T-helper 1 cell treated with Interleukin-12 subunit alpha and Interleukin-12 subunit beta and Interleukin-4 antibody, amounts not matched to agents 30 μg/mL and 1 μg/mL, for 36 hours (primary cell): Measurements from ENCODE around the gene ZNF155.
"Not testable (repeated sequence)": the region's sequence is repeated elsewhere in the genome, so short reads cannot be mapped to it uniquely, and the experiment has no call there.

Experiments used
- H3K27ac Mint-ChIP-seq: one replicate; pipeline ENCODE4 v1.8.0; 2021; ENCODE audit warnings: mild to moderate bottlenecking, mixed read lengths
- H3K27me3 Mint-ChIP-seq: one replicate; pipeline ENCODE4 v1.8.0; 2021; ENCODE audit warnings: low read depth, mixed read lengths
- H3K36me3 Mint-ChIP-seq: one replicate; pipeline ENCODE4 v1.8.0; 2021; ENCODE audit warnings: low read depth, mixed read lengths
- H3K4me1 Mint-ChIP-seq: one replicate; pipeline ENCODE4 v1.8.0; 2021; ENCODE audit warnings: low read depth, mixed read lengths
- H3K4me3 Mint-ChIP-seq: one replicate; pipeline ENCODE4 v1.8.0; 2021; ENCODE audit warnings: mild to moderate bottlenecking, moderate library complexity, mixed read lengths
- H3K9me3 Mint-ChIP-seq: one replicate; pipeline ENCODE4 v1.8.0; 2021; ENCODE audit warnings: mixed read lengths

ZNF155 gene

DNA sequence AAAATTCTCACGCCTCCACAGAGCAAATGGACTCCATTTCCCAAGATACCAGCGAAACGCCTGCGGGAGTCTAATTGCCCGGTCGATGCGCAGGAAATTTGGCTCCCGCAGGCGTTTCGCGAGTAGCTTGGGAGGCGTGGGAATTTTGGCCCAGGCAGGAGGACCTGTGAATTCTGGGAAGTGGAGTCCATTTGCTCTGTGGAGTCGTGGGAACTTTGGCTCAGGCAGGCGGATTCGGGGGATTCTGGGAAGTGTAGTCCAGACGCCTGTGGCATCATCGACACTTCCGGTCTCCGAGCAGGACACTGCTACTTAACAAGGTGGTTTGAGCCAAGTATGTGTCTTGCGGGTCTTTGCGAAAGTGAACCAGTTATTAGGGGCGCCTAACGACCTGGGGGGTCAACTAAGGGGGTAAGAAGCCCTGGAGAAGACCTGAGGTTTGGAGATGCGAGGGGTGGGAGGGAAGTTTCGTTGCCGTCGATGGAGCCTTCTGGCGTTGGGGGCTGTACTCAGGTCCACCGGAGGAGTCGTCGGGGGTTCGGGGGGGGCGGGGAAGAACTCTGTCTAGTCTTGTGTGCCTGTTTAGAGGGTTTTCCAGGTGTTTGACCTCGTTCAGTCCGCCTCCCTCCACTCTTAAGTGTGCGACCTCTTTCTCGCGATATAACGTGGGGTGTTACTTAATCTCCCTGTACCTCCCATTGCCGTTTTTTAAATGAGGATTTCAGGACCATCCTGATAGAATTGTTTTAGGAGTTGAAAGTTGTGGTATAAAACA, at the start of gene ZNF155:
Gene ZNF155 (plus strand): TSS at position 277 of the 775 bp plus-strand sequence. CDS start 4,356 bp downstream, outside the sequence.
- Mint-ChIP-seq H3K27ac (peak within 1 kb of the TSS; percentile 95), H3K27me3 (no peaks in the 10 kb centered on the region), H3K9me3 (peaks cover 33% of the 10 kb centered on the region), H3K4me1 (peaks cover 4% of the 10 kb centered on the region), H3K36me3 (peaks cover 10% of the 10 kb centered on the region), H3K4me3 (peak within 1 kb of the TSS; percentile 96)

- peak within 1 kb of the TSS; percentile 87 for H3K27ac Mint-ChIP-seq
- H3K36me3 Mint-ChIP-seq: peaks cover 28% of the 10 kb centered on the region
- peak within 1 kb of the TSS; percentile 93 for H3K4me3 Mint-ChIP-seq
- H3K27me3 Mint-ChIP-seq: no peaks in the 10 kb centered on the region
- H3K4me1 Mint-ChIP-seq: peaks cover 17% of the 10 kb centered on the region
- H3K9me3 Mint-ChIP-seq: peaks cover 24% of the 10 kb centered on the region
These were observed 48.8 kb upstream of the ZNF155 start, which contains the start of gene ZNF45 for GRCh38 chr19:43934985-43935708. Gene ZNF45, minus strand, starts transcription at chr19:43935282. Its CDS starts 13,097 bp downstream, at chr19:43922185.

- no peak overlapping the region for H3K27ac Mint-ChIP-seq
These were observed 47.8 kb upstream of the ZNF155 start for GRCh38 chr19:43936188-43936587.

GRCh38 chr19:43939557-43940260, 44.3 kb upstream of the ZNF155 start:
- no peaks in the 10 kb centered on the region for H3K27me3 Mint-ChIP-seq
- H3K36me3 Mint-ChIP-seq: no peaks in the 10 kb centered on the region
- peaks cover 41% of the 10 kb centered on the region for H3K9me3 Mint-ChIP-seq
- H3K4me1 Mint-ChIP-seq: peaks cover 8% of the 10 kb centered on the region
- H3K4me3 Mint-ChIP-seq: no peak overlapping the region
- H3K27ac Mint-ChIP-seq: no peak overlapping the region

More at GRCh38 chr19:43936188-43936587, 47.8 kb upstream of the ZNF155 start:
- Mint-ChIP-seq H3K9me3 (peaks cover 29% of the 10 kb centered on the region), H3K4me1 (peaks cover 17% of the 10 kb centered on the region), H3K4me3 (peak overlapping the region; percentile 93), H3K27me3 (no peaks in the 10 kb centered on the region), H3K36me3 (peaks cover 19% of the 10 kb centered on the region)

GRCh38 chr19:43940719-43941118, 43.3 kb upstream of the ZNF155 start:
- peaks cover 41% of the 10 kb centered on the region for H3K9me3 Mint-ChIP-seq
- H3K4me3 Mint-ChIP-seq: no peak overlapping the region
- H3K27me3 Mint-ChIP-seq: no peaks in the 10 kb centered on the region
- H3K36me3 Mint-ChIP-seq: no peaks in the 10 kb centered on the region
- peaks cover 2% of the 10 kb centered on the region for H3K4me1 Mint-ChIP-seq
- no peak overlapping the region for H3K27ac Mint-ChIP-seq

GRCh38 chr19:43941209-43941608, 42.8 kb upstream of the ZNF155 start:
- Mint-ChIP-seq H3K27me3 (no peaks in the 10 kb centered on the region), H3K36me3 (no peaks in the 10 kb centered on the region), H3K27ac (no peak overlapping the region), H3K4me1 (no peaks in the 10 kb centered on the region), H3K4me3 (no peak overlapping the region), H3K9me3 (peaks cover 43% of the 10 kb centered on the region)

- not testable (repeated sequence) for H3K4me3 Mint-ChIP-seq, H3K27me3 Mint-ChIP-seq, H3K4me1 Mint-ChIP-seq, H3K36me3 Mint-ChIP-seq, H3K27ac Mint-ChIP-seq
- peaks cover 54% of the 10 kb centered on the region for H3K9me3 Mint-ChIP-seq
These were observed 36.6 kb upstream of the ZNF155 start for GRCh38 chr19:43947412-43947811.

- H3K27ac Mint-ChIP-seq, H3K36me3 Mint-ChIP-seq, H3K4me3 Mint-ChIP-seq, H3K27me3 Mint-ChIP-seq, H3K4me1 Mint-ChIP-seq: not testable (repeated sequence)
- H3K9me3 Mint-ChIP-seq: peaks cover 59% of the 10 kb centered on the region
These were observed 34.2 kb upstream of the ZNF155 start for GRCh38 chr19:43949803-43950202.

DNA sequence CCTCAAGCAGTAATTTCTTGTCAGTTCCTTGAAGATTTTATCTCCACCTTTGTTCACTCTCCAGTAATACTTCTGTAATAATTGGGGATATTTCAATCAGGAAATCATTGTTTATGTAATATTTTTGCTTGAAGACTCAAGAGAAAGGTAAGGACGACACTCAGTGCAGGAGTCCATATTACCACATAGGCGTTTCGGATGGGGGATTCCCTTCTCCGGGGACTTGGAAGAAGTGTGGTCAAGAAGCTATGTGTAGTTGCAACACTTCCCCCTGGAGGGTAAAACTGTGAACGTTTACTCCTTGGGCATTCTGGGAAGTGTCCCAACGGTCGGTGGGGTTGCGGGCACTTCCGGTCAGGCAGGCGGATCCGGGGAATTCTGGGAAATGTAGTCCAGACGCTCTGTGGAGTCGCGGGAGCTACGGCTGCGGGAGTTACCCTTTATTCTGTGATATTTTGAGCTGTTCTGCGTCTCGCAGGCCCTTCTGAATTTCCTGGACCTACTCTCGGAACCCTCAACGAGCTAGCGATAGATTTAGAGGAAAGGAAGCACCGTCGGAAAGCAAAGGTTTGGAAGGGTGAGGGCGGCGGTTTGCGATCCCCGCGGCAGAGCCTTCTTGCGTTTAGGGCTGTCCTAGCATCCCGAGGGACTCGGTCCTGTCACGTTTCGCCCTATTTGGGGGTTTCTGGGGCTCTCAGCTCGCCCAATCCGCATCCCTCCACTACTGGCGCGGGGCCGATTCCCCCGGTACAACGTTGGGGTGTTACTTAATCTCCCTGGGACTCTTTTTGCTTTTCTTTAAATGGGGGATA, 32.9 kb upstream of the ZNF155 start, which contains the start of gene ZNF221:
Gene ZNF221 (plus strand): TSS at position 395 of the 812 bp plus-strand sequence. CDS start 11,499 bp downstream, outside the sequence.
- Mint-ChIP-seq H3K9me3 (peaks cover 68% of the 10 kb centered on the region), H3K27ac (peak within 1 kb of the TSS; percentile 32), H3K4me1 (peaks cover 8% of the 10 kb centered on the region), H3K4me3 (peak within 1 kb of the TSS; percentile 91), H3K27me3 (no peaks in the 10 kb centered on the region), H3K36me3 (peaks cover 1% of the 10 kb centered on the region)

DNA sequence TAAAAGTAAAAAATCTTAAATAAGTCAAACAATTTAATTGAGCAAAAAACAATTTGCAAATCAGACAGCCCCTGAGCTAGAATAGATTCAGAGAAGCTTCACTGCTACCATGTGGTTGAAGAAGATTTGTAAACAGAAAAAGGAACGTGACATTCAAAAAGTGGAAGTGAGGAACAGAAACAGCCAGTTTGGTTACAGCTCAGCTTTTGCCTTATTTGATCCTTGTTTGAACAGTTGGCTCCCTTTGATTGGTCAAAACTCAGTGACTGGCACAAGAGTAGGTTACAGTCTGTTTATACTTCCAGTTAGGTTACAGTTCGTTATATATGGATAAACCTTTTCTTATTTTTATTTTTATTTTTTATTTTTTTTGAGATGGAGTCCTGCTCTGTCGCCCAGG, 27.2 kb upstream of the ZNF155 start:
- no peaks in the 10 kb centered on the region for H3K4me1 Mint-ChIP-seq
- H3K9me3 Mint-ChIP-seq: peaks cover 55% of the 10 kb centered on the region
- no peak overlapping the region for H3K27ac Mint-ChIP-seq
- H3K36me3 Mint-ChIP-seq: no peaks in the 10 kb centered on the region
- H3K4me3 Mint-ChIP-seq: no peak overlapping the region
- no peaks in the 10 kb centered on the region for H3K27me3 Mint-ChIP-seq

- Mint-ChIP-seq H3K27me3 (no peaks in the 10 kb centered on the region), H3K4me3 (no peak overlapping the region), H3K36me3 (no peaks in the 10 kb centered on the region), H3K27ac (no peak overlapping the region), H3K4me1 (no peaks in the 10 kb centered on the region), H3K9me3 (peaks cover 54% of the 10 kb centered on the region)
These were observed 26.1 kb upstream of the ZNF155 start for GRCh38 chr19:43957891-43958290.

GRCh38 chr19:43960411-43960810, 23.6 kb upstream of the ZNF155 start:
- Mint-ChIP-seq H3K27ac (no peak overlapping the region), H3K36me3 (peaks cover 3% of the 10 kb centered on the region), H3K4me1 (no peaks in the 10 kb centered on the region), H3K27me3 (no peaks in the 10 kb centered on the region), H3K9me3 (peaks cover 57% of the 10 kb centered on the region), H3K4me3 (no peak overlapping the region)

GRCh38 chr19:43966079-43966694, 17.8 kb upstream of the ZNF155 start:
- no peak overlapping the region for H3K27ac Mint-ChIP-seq
- no peak overlapping the region for H3K4me3 Mint-ChIP-seq
- H3K27me3 Mint-ChIP-seq: no peaks in the 10 kb centered on the region
- H3K9me3 Mint-ChIP-seq: peaks cover 73% of the 10 kb centered on the region
- no peaks in the 10 kb centered on the region for H3K4me1 Mint-ChIP-seq
- H3K36me3 Mint-ChIP-seq: peaks cover 19% of the 10 kb centered on the region
